ENCODE data around the gene A2ML1. TPM values are rescaled to one million over a fixed set of nuclear protein-coding genes. Genes with fewer than 3 reads are reported as not detected.

A2ML1 gene
- total and polyA plus RNA-seq, 2 donors (not counting 3 experiments of a cell fraction or from before 2014, with no cell fraction given): not detected

- H2AFZ ChIP-seq (ENCODE audit: low read depth, low read length): no peak overlapping the region
- no peak overlapping the region for H3K27ac ChIP-seq (ENCODE audit: insufficient read depth, low read depth, low read length)
- H3K9me3 ChIP-seq (replicated peaks; ENCODE audit: control insufficient read depth, insufficient read depth, low read length): no peaks in the 10 kb centered on the region
- CTCF ChIA-PET: interaction anchor here (1.4 to 1.8 kb wide), 3 partner anchors 62 to 180 kb away, joined by 3 to 14 read pairs (median 7); no protein-coding TSS in a partner anchor
- no peak overlapping the region for H3K4me3 ChIP-seq (replicated peaks in 1 of 3; ENCODE audit: insufficient read depth in 1 of 3, low read depth in 1 of 3, low read length in 3 of 3)
- POLR2A ChIA-PET: no interaction called here
- dilution Hi-C loops (cut with MboI; ENCODE audit: extremely low pct_ligation_motif_present, low sequenced_read_pairs) (no loop called here), intact Hi-C loops (cut with micrococcal nuclease) (no loop called here)
- H3K9ac ChIP-seq (replicated peaks; ENCODE audit: extremely low read depth, insufficient read depth, low read length): no peak overlapping the region
- no TSS peak for BruUV-seq (replicated peaks)
- H3K36me3 ChIP-seq (ENCODE audit: control insufficient read depth in 2 of 2, extremely low read depth in 1 of 2, insufficient read depth in 2 of 2, low read length in 2 of 2): no peaks in the 10 kb centered on the region
- H3K4me1 ChIP-seq (ENCODE audit: control insufficient read depth, extremely low read depth, insufficient read depth, low read length): no peaks in the 10 kb centered on the region
- H4K20me1 ChIP-seq (replicated peaks; ENCODE audit: control insufficient read depth, extremely low read depth, insufficient read depth, low read length): no peaks in the 10 kb centered on the region
- FAIRE-seq (no peak), DNase-seq (ENCODE audit: low read depth, low spot score) (no peak)
- no peak overlapping the region for H3K4me2 ChIP-seq (ENCODE audit: insufficient read depth, low read length)
- H3K27me3 ChIP-seq (ENCODE audit: control insufficient read depth in 2 of 2, insufficient read depth in 2 of 2, low read length in 2 of 2): no peaks in the 10 kb centered on the region
- no peak for TF ChIP-seq POLR2A (IDR thresholded peaks at IDR 0.05; ENCODE audit: low read depth, low read length)
- H3K79me2 ChIP-seq (ENCODE audit: control insufficient read depth, insufficient read depth, low read length): no peaks in the 10 kb centered on the region
- H3K9me1 ChIP-seq (replicated peaks; ENCODE audit: control insufficient read depth, extremely low read depth, insufficient read depth, low read length): no peaks in the 10 kb centered on the region
Measured at GRCh38 chr12:8828257-8829124, 6.1 kb downstream of the A2ML1 start.

GRCh38 chr12:8829125-8829518 lies 6.7 kb downstream of the A2ML1 start:
- no peak for DNase-seq (ENCODE audit: low read depth, low spot score)
- Histone ChIP-seq H3K9ac (replicated peaks; ENCODE audit: extremely low read depth, insufficient read depth, low read length) (no peak overlapping the region), H2AFZ (ENCODE audit: low read depth, low read length) (no peak overlapping the region), H3K79me2 (ENCODE audit: control insufficient read depth, insufficient read depth, low read length) (no peaks in the 10 kb centered on the region), H3K4me2 (ENCODE audit: insufficient read depth, low read length) (no peak overlapping the region), H3K9me3 (replicated peaks; ENCODE audit: control insufficient read depth, insufficient read depth, low read length) (no peaks in the 10 kb centered on the region), H4K20me1 (replicated peaks; ENCODE audit: control insufficient read depth, extremely low read depth, insufficient read depth, low read length) (no peaks in the 10 kb centered on the region), H3K27me3 (ENCODE audit: control insufficient read depth in 2 of 2, insufficient read depth in 2 of 2, low read length in 2 of 2) (no peaks in the 10 kb centered on the region), H3K36me3 (ENCODE audit: control insufficient read depth in 2 of 2, extremely low read depth in 1 of 2, insufficient read depth in 2 of 2, low read length in 2 of 2) (no peaks in the 10 kb centered on the region), H3K27ac (ENCODE audit: insufficient read depth, low read depth, low read length) (no peak overlapping the region), H3K4me1 (ENCODE audit: control insufficient read depth, extremely low read depth, insufficient read depth, low read length) (no peaks in the 10 kb centered on the region), H3K9me1 (replicated peaks; ENCODE audit: control insufficient read depth, extremely low read depth, insufficient read depth, low read length) (no peaks in the 10 kb centered on the region), H3K4me3 (replicated peaks in 1 of 3; ENCODE audit: insufficient read depth in 1 of 3, low read depth in 1 of 3, low read length in 3 of 3) (no peak overlapping the region)
- POLR2A ChIA-PET: no interaction called here
- CTCF ChIA-PET: interaction anchor here (1.4 to 1.8 kb wide), 3 partner anchors 61 to 181 kb away, joined by 3 to 14 read pairs (median 7); no protein-coding TSS in a partner anchor
- BruUV-seq (replicated peaks): no TSS peak
- no peak for FAIRE-seq
- intact Hi-C loops (cut with micrococcal nuclease) (no loop called here), dilution Hi-C loops (cut with MboI; ENCODE audit: extremely low pct_ligation_motif_present, low sequenced_read_pairs) (no loop called here)
- TF ChIP-seq, protein P1, sequence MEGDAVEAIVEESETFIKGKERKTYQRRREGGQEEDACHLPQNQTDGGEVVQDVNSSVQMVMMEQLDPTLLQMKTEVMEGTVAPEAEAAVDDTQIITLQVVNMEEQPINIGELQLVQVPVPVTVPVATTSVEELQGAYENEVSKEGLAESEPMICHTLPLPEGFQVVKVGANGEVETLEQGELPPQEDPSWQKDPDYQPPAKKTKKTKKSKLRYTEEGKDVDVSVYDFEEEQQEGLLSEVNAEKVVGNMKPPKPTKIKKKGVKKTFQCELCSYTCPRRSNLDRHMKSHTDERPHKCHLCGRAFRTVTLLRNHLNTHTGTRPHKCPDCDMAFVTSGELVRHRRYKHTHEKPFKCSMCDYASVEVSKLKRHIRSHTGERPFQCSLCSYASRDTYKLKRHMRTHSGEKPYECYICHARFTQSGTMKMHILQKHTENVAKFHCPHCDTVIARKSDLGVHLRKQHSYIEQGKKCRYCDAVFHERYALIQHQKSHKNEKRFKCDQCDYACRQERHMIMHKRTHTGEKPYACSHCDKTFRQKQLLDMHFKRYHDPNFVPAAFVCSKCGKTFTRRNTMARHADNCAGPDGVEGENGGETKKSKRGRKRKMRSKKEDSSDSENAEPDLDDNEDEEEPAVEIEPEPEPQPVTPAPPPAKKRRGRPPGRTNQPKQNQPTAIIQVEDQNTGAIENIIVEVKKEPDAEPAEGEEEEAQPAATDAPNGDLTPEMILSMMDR (IDR thresholded peaks at IDR 0.05; ENCODE audit: extremely low read depth in 1 of 2, insufficient read depth in 1 of 2, low read depth in 1 of 2, low read length in 2 of 2): no peak
- TF ChIP-seq FOS (IDR thresholded peaks at IDR 0.05; ENCODE audit: borderline replicate concordance, insufficient read depth, low read length) (no peak), POLR2AphosphoS5 (IDR thresholded peaks at IDR 0.05; ENCODE audit: insufficient read depth, low read depth, low read length) (no peak), MYC (IDR thresholded peaks at IDR 0.05; ENCODE audit: low read depth, low read length) (no peak)

Data from endothelial cell of umbilical vein (primary cell).